Suprapubic skin (tissue), 4 donors: ENCODE data around the gene TMEM109. TPM values are rescaled to one million over a fixed set of nuclear protein-coding genes. Genes with fewer than 3 reads are reported as not detected.

ENCODE experiments used
- DNase-seq, 2 donors: peaks; one replicate each; pipeline ENCODE4 v3.0.0-alpha.2; 2019; ENCODE audit warnings: low spot score in 2 of 2
- H3K27ac ChIP-seq: fragments of 200-600 bp; sonication (generic); one replicate; pipeline ENCODE4 v1.5.1; 2019
- H3K27me3 ChIP-seq: fragments of 200-600 bp; sonication (generic); one replicate; pipeline ENCODE4 v1.5.1; 2019
- H3K36me3 ChIP-seq: fragments of 200-600 bp; sonication (generic); one replicate; pipeline ENCODE4 v1.5.1; 2019
- H3K4me1 ChIP-seq: fragments of 200-600 bp; sonication (generic); one replicate; pipeline ENCODE4 v1.5.1; 2019
- H3K4me3 ChIP-seq: fragments of 200-600 bp; sonication (generic); one replicate; pipeline ENCODE4 v1.5.1; 2019; ENCODE audit warnings: mild to moderate bottlenecking
- H3K9me3 ChIP-seq: fragments of 200-600 bp; sonication (generic); one replicate; pipeline ENCODE4 v1.5.1; 2019
- EP300 ChIP-seq: sonication (generic); formaldehyde crosslinking; IDR thresholded peaks from one replicate; pipeline ENCODE4 v1.6.1; 2017; ENCODE audit warnings: antibody characterized with exemption
- POLR2A ChIP-seq, 2 donors: fragments of 450-650 bp; IDR thresholded peaks; one replicate each; pipeline ENCODE4 v1.6.1; 2017; ENCODE audit warnings: antibody characterized with exemption in 2 of 2, mild to moderate bottlenecking in 2 of 2, moderate library complexity in 2 of 2
- POLR2AphosphoS5 ChIP-seq, 3 donors: sonication (generic); formaldehyde crosslinking; IDR thresholded peaks; one replicate each; pipeline ENCODE4 v1.6.1; 2017; ENCODE audit warnings: antibody characterized with exemption in 3 of 3
- WGBS: methylation state at CpG from one replicate; pipeline ENCODE4 v1.1.5; 2018; 5-methylcytosine and 5-hydroxymethylcytosine counted together
- total RNA-seq, 4 donors: library from RNA; depleted of rRNA; stranded (reverse); fragments of >200 nt; gene quantifications; one replicate each; pipeline ENCODE4 v1.1.0, GENCODE V29; 2016
- TF ChIP-seq, protein P1 (sequence below), 2 donors: fragments of 200-600 bp in 1 of 2; fragments of 450-650 bp in 1 of 2; sonication (generic) in 1 of 2; IDR thresholded peaks; one replicate each; pipeline ENCODE4 v1.5.1; 2016 to 2019; ENCODE audit warnings: antibody characterized with exemption in 2 of 2, mild to moderate bottlenecking in 1 of 2, moderate library complexity in 1 of 2

Gene TMEM109
- total RNA-seq, 4 donors from 2014 or later: 67.4 to 128 (median 110) TPM

GRCh38 chr11:60934790-60935605 lies 21.0 kb downstream of the TMEM109 start:
- H3K9me3 ChIP-seq: no peaks in the 10 kb centered on the region
- no peaks in the 10 kb centered on the region for H3K27me3 ChIP-seq
- H3K27ac ChIP-seq: no peak overlapping the region
- TF ChIP-seq EP300: no peak
- TF ChIP-seq POLR2AphosphoS5 (IDR thresholded peaks at IDR 0.05): no peak
- TF ChIP-seq POLR2A (IDR thresholded peaks at IDR 0.05): no peak
- TF ChIP-seq, protein P1, sequence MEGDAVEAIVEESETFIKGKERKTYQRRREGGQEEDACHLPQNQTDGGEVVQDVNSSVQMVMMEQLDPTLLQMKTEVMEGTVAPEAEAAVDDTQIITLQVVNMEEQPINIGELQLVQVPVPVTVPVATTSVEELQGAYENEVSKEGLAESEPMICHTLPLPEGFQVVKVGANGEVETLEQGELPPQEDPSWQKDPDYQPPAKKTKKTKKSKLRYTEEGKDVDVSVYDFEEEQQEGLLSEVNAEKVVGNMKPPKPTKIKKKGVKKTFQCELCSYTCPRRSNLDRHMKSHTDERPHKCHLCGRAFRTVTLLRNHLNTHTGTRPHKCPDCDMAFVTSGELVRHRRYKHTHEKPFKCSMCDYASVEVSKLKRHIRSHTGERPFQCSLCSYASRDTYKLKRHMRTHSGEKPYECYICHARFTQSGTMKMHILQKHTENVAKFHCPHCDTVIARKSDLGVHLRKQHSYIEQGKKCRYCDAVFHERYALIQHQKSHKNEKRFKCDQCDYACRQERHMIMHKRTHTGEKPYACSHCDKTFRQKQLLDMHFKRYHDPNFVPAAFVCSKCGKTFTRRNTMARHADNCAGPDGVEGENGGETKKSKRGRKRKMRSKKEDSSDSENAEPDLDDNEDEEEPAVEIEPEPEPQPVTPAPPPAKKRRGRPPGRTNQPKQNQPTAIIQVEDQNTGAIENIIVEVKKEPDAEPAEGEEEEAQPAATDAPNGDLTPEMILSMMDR (IDR thresholded peaks at IDR 0.05): no peak
- WGBS: 87% methylated on average over 21 of the region's 21 CpGs
- no peaks in the 10 kb centered on the region for H3K4me1 ChIP-seq
- H3K36me3 ChIP-seq: peaks cover 14% of the 10 kb centered on the region
- no peak overlapping the region for H3K4me3 ChIP-seq
- no peak for DNase-seq

GRCh38 chr11:60935676-60936442 lies 21.9 kb downstream of the TMEM109 start:
- Histone ChIP-seq H3K27ac (no peak overlapping the region), H3K27me3 (no peaks in the 10 kb centered on the region), H3K36me3 (peaks cover 17% of the 10 kb centered on the region), H3K4me1 (no peaks in the 10 kb centered on the region), H3K4me3 (no peak overlapping the region), H3K9me3 (no peaks in the 10 kb centered on the region)
- TF ChIP-seq, protein P1 (IDR thresholded peaks at IDR 0.05): no peak
- WGBS: 81% methylated on average over 16 of the region's 27 CpGs
- DNase-seq: no peak

GRCh38 chr11:60936467-60937143 lies 22.6 kb downstream of the TMEM109 start:
- WGBS: 86% methylated on average over 3 of the region's 18 CpGs
- Histone ChIP-seq H3K27me3 (no peaks in the 10 kb centered on the region), H3K27ac (no peak overlapping the region), H3K4me1 (peaks cover 1% of the 10 kb centered on the region), H3K36me3 (peaks cover 24% of the 10 kb centered on the region), H3K9me3 (no peaks in the 10 kb centered on the region), H3K4me3 (no peak overlapping the region)
- TF ChIP-seq, protein P1 (IDR thresholded peaks at IDR 0.05): no peak
- no peak for TF ChIP-seq POLR2AphosphoS5 (IDR thresholded peaks at IDR 0.05)
- no peak for TF ChIP-seq EP300
- TF ChIP-seq POLR2A (IDR thresholded peaks at IDR 0.05): no peak
- DNase-seq: no peak

GRCh38 chr11:60937144-60937527 lies 23.2 kb downstream of the TMEM109 start:
- Histone ChIP-seq H3K27me3 (no peaks in the 10 kb centered on the region), H3K27ac (no peak overlapping the region), H3K9me3 (no peaks in the 10 kb centered on the region), H3K4me1 (peaks cover 7% of the 10 kb centered on the region), H3K4me3 (no peak overlapping the region), H3K36me3 (peaks cover 29% of the 10 kb centered on the region)
- DNase-seq: no peak
- TF ChIP-seq, protein P1 (IDR thresholded peaks at IDR 0.05): no peak
- TF ChIP-seq POLR2AphosphoS5 (IDR thresholded peaks at IDR 0.05) (no peak), EP300 (no peak), POLR2A (IDR thresholded peaks at IDR 0.05) (no peak)
- 64% methylated on average over 12 of the region's 12 CpGs for WGBS

- WGBS: 82% methylated on average over 3 of the region's 8 CpGs
- Histone ChIP-seq H3K4me3 (no peak overlapping the region), H3K9me3 (no peaks in the 10 kb centered on the region), H3K36me3 (peaks cover 34% of the 10 kb centered on the region), H3K27me3 (no peaks in the 10 kb centered on the region), H3K4me1 (peaks cover 13% of the 10 kb centered on the region), H3K27ac (no peak overlapping the region)
- no peak for DNase-seq
- no peak for TF ChIP-seq POLR2AphosphoS5 (IDR thresholded peaks at IDR 0.05)
- no peak for TF ChIP-seq EP300
- TF ChIP-seq, protein P1 (IDR thresholded peaks at IDR 0.05): no peak
- no peak for TF ChIP-seq POLR2A (IDR thresholded peaks at IDR 0.05)
Observed at GRCh38 chr11:60937811-60938210, 23.9 kb downstream of the TMEM109 start.
